Endothelial cell (in vitro differentiated cells): ENCODE data around the gene HOMER2. TPM values are rescaled to one million over a fixed set of nuclear protein-coding genes. Genes with fewer than 3 reads are reported as not detected.

Source experiments
- DNase-seq: peaks from one replicate; pipeline ENCODE4 v3.0.0; 2021; ENCODE audit warnings: low spot score
- H3K27ac Mint-ChIP-seq: one replicate; pipeline ENCODE4 v1.8.0; 2021; ENCODE audit warnings: mixed read lengths, inconsistent platforms; ENCODE audit not compliant: unreplicated experiment
- H3K27me3 Mint-ChIP-seq: one replicate; pipeline ENCODE4 v1.8.0; 2021; ENCODE audit warnings: mild to moderate bottlenecking, moderate library complexity, mixed read lengths, inconsistent platforms; ENCODE audit not compliant: unreplicated experiment
- H3K36me3 Mint-ChIP-seq: one replicate; pipeline ENCODE4 v1.8.0; 2021; ENCODE audit warnings: mild to moderate bottlenecking, low read depth, mixed read lengths, inconsistent platforms; ENCODE audit not compliant: unreplicated experiment
- H3K4me1 Mint-ChIP-seq: one replicate; pipeline ENCODE4 v1.8.0; 2021; ENCODE audit warnings: mild to moderate bottlenecking, mixed read lengths, inconsistent platforms; ENCODE audit not compliant: unreplicated experiment
- H3K4me3 Mint-ChIP-seq: one replicate; pipeline ENCODE4 v1.8.0; 2021; ENCODE audit warnings: mild to moderate bottlenecking, mixed read lengths, inconsistent platforms; ENCODE audit not compliant: unreplicated experiment
- H3K9me3 Mint-ChIP-seq: one replicate; pipeline ENCODE4 v1.8.0; 2021; ENCODE audit warnings: mixed read lengths, inconsistent platforms; ENCODE audit not compliant: unreplicated experiment
- CTCF ChIP-seq: fragments of 200-600 bp; sonication (generic); IDR thresholded peaks from one replicate; pipeline ENCODE4 v1.5.0; 2021; ENCODE audit warnings: antibody characterized with exemption; ENCODE audit not compliant: unreplicated experiment
- total RNA-seq: library from RNA; stranded (reverse); fragmentation: NEBNext Ultra II Directional; extraction: Animal tissue kit (Norgen Biotek cat#: 25700); gene quantifications from one replicate; pipeline ENCODE4 v1.2.1, GENCODE V29; 2021; ENCODE audit not compliant: unreplicated experiment

The HOMER2 gene
- total RNA-seq, 1 donor from 2014 or later, result 3.0 TPM

GRCh38 chr15:82921939-82922338, 30.6 kb downstream of the HOMER2 start:
- Mint-ChIP-seq H3K36me3 (no peaks in the 10 kb centered on the region), H3K4me3 (no peak overlapping the region), H3K27ac (no peak overlapping the region), H3K27me3 (peaks cover 1% of the 10 kb centered on the region), H3K4me1 (peaks cover 10% of the 10 kb centered on the region), H3K9me3 (no peaks in the 10 kb centered on the region)
- DNase-seq, result no peak
- no peak for TF ChIP-seq CTCF

GRCh38 chr15:82921242-82921641, 31.3 kb downstream of the HOMER2 start:
- Mint-ChIP-seq H3K27ac (no peak overlapping the region), H3K27me3 (peaks cover 1% of the 10 kb centered on the region), H3K4me1 (peaks cover 10% of the 10 kb centered on the region), H3K4me3 (no peak overlapping the region), H3K36me3 (no peaks in the 10 kb centered on the region), H3K9me3 (no peaks in the 10 kb centered on the region)
- DNase-seq, result no peak
- TF ChIP-seq CTCF, result no peak

GRCh38 chr15:82919231-82919886, 33.2 kb downstream of the HOMER2 start:
- H3K27me3 Mint-ChIP-seq, result peaks cover 1% of the 10 kb centered on the region
- peaks cover 10% of the 10 kb centered on the region for H3K4me1 Mint-ChIP-seq
- no peak for DNase-seq
- H3K4me3 Mint-ChIP-seq, result no peak overlapping the region
- no peaks in the 10 kb centered on the region for H3K9me3 Mint-ChIP-seq
- H3K36me3 Mint-ChIP-seq, result no peaks in the 10 kb centered on the region
- no peak overlapping the region for H3K27ac Mint-ChIP-seq
- no peak for TF ChIP-seq CTCF

GRCh38 chr15:82918607-82919230, 33.8 kb downstream of the HOMER2 start:
- peaks cover 10% of the 10 kb centered on the region for H3K4me1 Mint-ChIP-seq
- no peak overlapping the region for H3K4me3 Mint-ChIP-seq
- H3K27ac Mint-ChIP-seq, result no peak overlapping the region
- DNase-seq, result no peak
- H3K36me3 Mint-ChIP-seq, result no peaks in the 10 kb centered on the region
- H3K9me3 Mint-ChIP-seq, result no peaks in the 10 kb centered on the region
- no peak for TF ChIP-seq CTCF
- peaks cover 1% of the 10 kb centered on the region for H3K27me3 Mint-ChIP-seq

- DNase-seq, result no peak
- peaks cover 10% of the 10 kb centered on the region for H3K4me1 Mint-ChIP-seq
- H3K4me3 Mint-ChIP-seq, result no peak overlapping the region
- H3K9me3 Mint-ChIP-seq, result no peaks in the 10 kb centered on the region
- peaks cover 1% of the 10 kb centered on the region for H3K27me3 Mint-ChIP-seq
- no peak for TF ChIP-seq CTCF
- H3K36me3 Mint-ChIP-seq, result no peaks in the 10 kb centered on the region
- no peak overlapping the region for H3K27ac Mint-ChIP-seq
These were observed 34.4 kb downstream of the HOMER2 start for GRCh38 chr15:82918162-82918561.
